Loucy (cell line): Measurements from ENCODE around the gene ZCCHC2.

Experiments used
- H2AFZ ChIP-seq: fragments of 200-600 bp; sonication (generic); 2 replicates; pipeline ENCODE4 v1.6.0; 2016; ENCODE audit warnings: antibody characterized with exemption, mild to moderate bottlenecking, low read length, moderate library complexity
- H3F3A ChIP-seq: fragments of 200-600 bp; 2 replicates; pipeline ENCODE4 v1.6.0; 2016; ENCODE audit warnings: antibody characterized with exemption, low read depth, mild to moderate bottlenecking
- H3K27me3 ChIP-seq: fragments of 200-600 bp; sonication (generic); 2 replicates; pipeline ENCODE4 v1.6.1; 2014; ENCODE audit warnings: low read length, mild to moderate bottlenecking; ENCODE audit not compliant: insufficient read depth, poor library complexity, severe bottlenecking
- H3K36me3 ChIP-seq: fragments of 200-600 bp; sonication (generic); 2 replicates; pipeline ENCODE4 v1.6.1; 2016; ENCODE audit warnings: low read length; ENCODE audit not compliant: insufficient read depth
- H3K4me1 ChIP-seq: fragments of 200-600 bp; sonication (generic); 2 replicates; pipeline ENCODE4 v1.5.1; 2014; ENCODE audit warnings: low read length, mild to moderate bottlenecking; ENCODE audit not compliant: insufficient read depth, poor library complexity, severe bottlenecking
- H3K4me2 ChIP-seq: fragments of 200-600 bp; sonication (generic); 2 replicates; pipeline ENCODE4 v1.6.0; 2014; ENCODE audit warnings: antibody characterized with exemption, low read length, low read depth, mild to moderate bottlenecking; ENCODE audit not compliant: poor library complexity, severe bottlenecking
- H3K4me3 ChIP-seq: fragments of 200-600 bp; sonication (generic); 2 replicates; pipeline ENCODE4 v1.5.1; 2014; ENCODE audit warnings: low read length, mild to moderate bottlenecking, mixed read lengths; ENCODE audit not compliant: poor library complexity, severe bottlenecking
- H3K79me2 ChIP-seq: fragments of 200-600 bp; sonication (generic); 2 replicates; pipeline ENCODE4 v1.6.1; 2014; ENCODE audit warnings: low read length; ENCODE audit not compliant: insufficient read depth
- H3K9ac ChIP-seq: fragments of 200-600 bp; sonication (generic); 2 replicates; pipeline ENCODE4 v1.6.0; 2014; ENCODE audit warnings: mild to moderate bottlenecking, low read depth, low read length, moderate library complexity; ENCODE audit not compliant: poor library complexity, severe bottlenecking
- H3K9me2 ChIP-seq: fragments of 200-600 bp; sonication (generic); replicated peaks from 2 replicates; pipeline ENCODE4 v1.6.1; 2016; ENCODE audit warnings: low read depth, low read length, mixed read lengths
- H3K9me3 ChIP-seq: fragments of 200-600 bp; sonication (generic); 2 replicates; pipeline ENCODE4 v1.6.1; 2014; ENCODE audit warnings: mild to moderate bottlenecking, antibody characterized with exemption, low read length, low read depth; ENCODE audit not compliant: insufficient read depth
- H4K20me1 ChIP-seq: fragments of 200-600 bp; sonication (generic); 2 replicates; pipeline ENCODE4 v1.6.0; 2014; ENCODE audit warnings: antibody characterized with exemption, low read length, mild to moderate bottlenecking; ENCODE audit not compliant: insufficient read depth, poor library complexity, severe bottlenecking
- CTCF ChIP-seq: fragments of 200-600 bp; sonication (generic); conservative IDR thresholded peaks from 2 replicates; pipeline ENCODE4 v1.5.1; 2014; ENCODE audit warnings: mild to moderate bottlenecking, antibody characterized with exemption, low read length
- EZH2phosphoT487 ChIP-seq: fragments of 200-600 bp; IDR thresholded peaks from 2 replicates; pipeline ENCODE4 v1.6.1; 2018; ENCODE audit warnings: antibody characterized with exemption, mild to moderate bottlenecking, moderate library complexity, borderline replicate concordance

The ZCCHC2 gene

DNA sequence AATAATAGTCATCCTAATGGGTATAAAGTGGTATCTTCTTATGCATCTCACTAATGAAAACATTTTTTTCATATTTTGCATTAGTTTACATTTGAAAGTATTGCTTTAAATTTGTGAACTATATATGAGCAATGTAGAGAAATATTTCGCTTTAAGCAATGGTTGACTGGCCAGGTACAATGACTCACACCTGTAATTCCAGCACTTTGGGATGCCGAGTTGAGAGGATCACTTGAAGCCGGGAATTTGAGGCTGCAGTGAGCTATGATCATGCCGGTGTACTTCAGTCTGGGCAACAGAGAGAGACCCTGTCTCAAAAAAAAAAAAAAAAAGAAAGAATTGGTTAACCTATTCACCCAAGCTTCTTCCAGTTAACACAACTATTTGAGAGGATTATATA is 15.1 kb downstream of the ZCCHC2 start:
- Histone ChIP-seq H3K4me2 (no peak overlapping the region), H3K9ac (no peak overlapping the region), H3K27me3 (no peaks in the 10 kb centered on the region), H3K4me3 (no peak overlapping the region), H2AFZ (no peak overlapping the region), H3K79me2 (peaks cover 42% of the 10 kb centered on the region), H3K4me1 (peaks cover 10% of the 10 kb centered on the region), H3F3A (no peaks in the 10 kb centered on the region), H3K9me2 (no peaks in the 10 kb centered on the region), H3K36me3 (peaks cover 29% of the 10 kb centered on the region; the same call in 1 of the 2 replicates), H4K20me1 (no peaks in the 10 kb centered on the region), H3K9me3 (no peaks in the 10 kb centered on the region)
- TF ChIP-seq EZH2phosphoT487, result no peak
- no peak for TF ChIP-seq CTCF

DNA sequence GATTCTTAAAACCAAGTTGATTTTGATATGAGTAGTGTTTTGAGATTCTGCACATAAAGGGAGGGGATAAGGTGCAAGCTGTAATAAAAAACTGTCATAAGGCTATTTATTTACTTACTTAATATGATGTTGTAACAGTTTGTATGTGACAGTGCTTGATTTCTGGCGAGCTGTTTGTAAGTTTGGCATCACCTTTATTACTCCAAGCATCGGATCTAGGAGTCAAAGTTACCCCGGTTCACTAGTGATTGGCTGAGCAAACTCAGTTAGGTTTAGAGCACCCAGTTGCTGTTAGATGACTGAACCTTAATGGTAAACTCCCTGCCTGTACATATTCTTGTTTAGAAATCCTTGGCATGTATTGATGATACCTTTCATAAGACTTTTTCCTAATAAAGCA is 16.1 kb downstream of the ZCCHC2 start:
- Histone ChIP-seq H2AFZ (no peak overlapping the region), H3K4me1 (peaks cover 9% of the 10 kb centered on the region), H3K4me2 (no peak overlapping the region), H3K36me3 (peaks cover 38% of the 10 kb centered on the region; the same call in 1 of the 2 replicates), H3F3A (no peaks in the 10 kb centered on the region), H4K20me1 (no peaks in the 10 kb centered on the region), H3K27me3 (no peaks in the 10 kb centered on the region), H3K4me3 (no peak overlapping the region), H3K9me3 (no peaks in the 10 kb centered on the region), H3K79me2 (peaks cover 33% of the 10 kb centered on the region), H3K9me2 (no peaks in the 10 kb centered on the region), H3K9ac (no peak overlapping the region)
- TF ChIP-seq CTCF, result no peak
- TF ChIP-seq EZH2phosphoT487, result no peak

GRCh38 chr18:62539284-62540165 is 16.7 kb downstream of the ZCCHC2 start:
- H3K36me3 ChIP-seq, result peaks cover 45% of the 10 kb centered on the region; the same call in 1 of the 2 replicates
- no peak overlapping the region for H3K4me3 ChIP-seq
- H3K79me2 ChIP-seq, result peaks cover 28% of the 10 kb centered on the region
- TF ChIP-seq CTCF (no peak), EZH2phosphoT487 (no peak)
- no peaks in the 10 kb centered on the region for H3F3A ChIP-seq
- H3K9me2 ChIP-seq, result no peaks in the 10 kb centered on the region
- H4K20me1 ChIP-seq, result no peaks in the 10 kb centered on the region
- H3K9me3 ChIP-seq, result no peaks in the 10 kb centered on the region
- H3K4me2 ChIP-seq, result no peak overlapping the region
- no peak overlapping the region for H2AFZ ChIP-seq
- H3K4me1 ChIP-seq, result peaks cover 4% of the 10 kb centered on the region
- no peaks in the 10 kb centered on the region for H3K27me3 ChIP-seq
- no peak overlapping the region for H3K9ac ChIP-seq
